ENCODE measurements around the gene GPR78. TPM values are rescaled to one million over a fixed set of nuclear protein-coding genes. Genes with fewer than 3 reads are reported as not detected.

The GPR78 gene
- total and polyA plus RNA-seq, 2 of the 13 experiments (the other 11 are each of a cell fraction or from before 2014, with no cell fraction given): 0.01 to 0.07 TPM

DNA sequence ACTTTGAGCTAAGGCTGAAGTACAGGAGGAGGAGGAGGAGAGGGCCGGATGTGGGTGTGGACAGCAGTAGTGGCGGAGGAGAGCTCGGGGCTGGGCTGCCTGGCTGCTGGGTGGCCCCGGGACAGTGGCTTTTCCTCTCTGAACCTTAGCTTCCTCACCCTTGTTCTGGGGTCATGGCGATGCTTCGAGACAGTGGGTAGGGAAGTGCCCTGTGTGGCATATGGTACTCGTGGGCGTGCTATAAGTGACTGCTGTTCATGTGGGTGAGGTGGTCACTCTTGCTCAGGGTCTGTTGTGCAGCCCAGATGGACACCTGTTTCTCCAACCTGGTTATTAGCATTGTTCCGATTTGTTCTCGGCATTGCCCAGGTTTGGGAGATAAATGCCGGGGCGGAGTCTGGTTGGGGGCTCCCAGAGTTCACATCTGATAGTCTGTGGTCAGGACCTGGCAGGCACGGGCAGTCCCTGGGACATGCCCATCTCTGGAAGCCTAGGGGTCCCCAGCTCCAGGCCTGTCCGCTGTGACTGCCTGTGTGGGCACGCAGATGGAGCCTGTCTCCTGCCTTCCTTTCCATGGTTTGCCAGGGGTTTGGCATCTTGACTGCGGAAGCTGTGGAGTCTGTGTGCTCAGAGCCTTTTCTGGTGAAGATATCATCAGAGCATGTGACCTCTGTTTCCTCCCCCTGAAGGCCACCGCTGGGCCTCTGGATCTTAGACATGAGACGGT is 7.4 kb downstream of the GPR78 start:
- ATAC-seq (no peak), DNase-seq (ENCODE audit: low spot score) (no peak), FAIRE-seq (no peak)
- H3K27ac ChIP-seq (ENCODE audit: extremely low read length, insufficient read depth, low read length): no peak overlapping the region
- ChIA-PET POLR2A (no interaction called here), CTCF (ENCODE audit: low intra/inter-chr PET ratio, low total read pairs) (no interaction called here)
- 21% methylated on average over 7 of the region's 18 CpGs for WGBS (ENCODE audit: low lambda C conversion rate)
- no peak for TF ChIP-seq MTF1 (CRISPR knock-in tag; IDR thresholded peaks at IDR 0.05)
- TF ChIP-seq KMT2B (CRISPR knock-in tag; IDR thresholded peaks at IDR 0.05): no peak
- TF ChIP-seq GATA4 (IDR thresholded peaks at IDR 0.05; ENCODE audit: borderline replicate concordance, low read depth): no peak
- TF ChIP-seq ZNF576 (CRISPR knock-in tag; IDR thresholded peaks at IDR 0.05): no peak
- no peak for TF ChIP-seq NFIB (CRISPR knock-in tag; IDR thresholded peaks at IDR 0.05; ENCODE audit: borderline replicate concordance)
- no peak for TF ChIP-seq ETV6 (CRISPR knock-in tag; conservative IDR thresholded peaks at IDR 0.05)
- TF ChIP-seq FOXP1 (IDR thresholded peaks at IDR 0.05): no peak
- TF ChIP-seq FOXP1 (CRISPR knock-in tag; IDR thresholded peaks at IDR 0.05): no peak
- TF ChIP-seq, protein P1, sequence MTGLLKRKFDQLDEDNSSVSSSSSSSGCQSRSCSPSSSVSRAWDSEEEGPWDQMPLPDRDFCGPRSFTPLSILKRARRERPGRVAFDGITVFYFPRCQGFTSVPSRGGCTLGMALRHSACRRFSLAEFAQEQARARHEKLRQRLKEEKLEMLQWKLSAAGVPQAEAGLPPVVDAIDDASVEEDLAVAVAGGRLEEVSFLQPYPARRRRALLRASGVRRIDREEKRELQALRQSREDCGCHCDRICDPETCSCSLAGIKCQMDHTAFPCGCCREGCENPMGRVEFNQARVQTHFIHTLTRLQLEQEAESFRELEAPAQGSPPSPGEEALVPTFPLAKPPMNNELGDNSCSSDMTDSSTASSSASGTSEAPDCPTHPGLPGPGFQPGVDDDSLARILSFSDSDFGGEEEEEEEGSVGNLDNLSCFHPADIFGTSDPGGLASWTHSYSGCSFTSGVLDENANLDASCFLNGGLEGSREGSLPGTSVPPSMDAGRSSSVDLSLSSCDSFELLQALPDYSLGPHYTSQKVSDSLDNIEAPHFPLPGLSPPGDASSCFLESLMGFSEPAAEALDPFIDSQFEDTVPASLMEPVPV (CRISPR knock-in tag; IDR thresholded peaks at IDR 0.05): no peak
- TF ChIP-seq ZFP1 (CRISPR knock-in tag; IDR thresholded peaks at IDR 0.05): no peak
- TF ChIP-seq HDAC1 (CRISPR knock-in tag; IDR thresholded peaks at IDR 0.05): no peak
- TF ChIP-seq ZNF646 (CRISPR knock-in tag; IDR thresholded peaks at IDR 0.05): no peak
- TF ChIP-seq TOPORS (CRISPR knock-in tag; IDR thresholded peaks at IDR 0.05): no peak
- TF ChIP-seq ZNF83 (CRISPR knock-in tag; IDR thresholded peaks at IDR 0.05; ENCODE audit: borderline replicate concordance): no peak
- TF ChIP-seq ZNF780A (CRISPR knock-in tag; IDR thresholded peaks at IDR 0.05): no peak
- TF ChIP-seq ZNF12 (CRISPR knock-in tag; IDR thresholded peaks at IDR 0.05): no peak
- TF ChIP-seq, protein P2, sequence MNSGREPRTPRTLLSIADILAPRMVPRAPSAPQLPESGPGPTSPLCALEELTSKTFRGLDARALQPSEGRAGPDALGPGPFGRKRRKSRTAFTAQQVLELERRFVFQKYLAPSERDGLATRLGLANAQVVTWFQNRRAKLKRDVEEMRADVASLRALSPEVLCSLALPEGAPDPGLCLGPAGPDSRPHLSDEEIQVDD (CRISPR knock-in tag; IDR thresholded peaks at IDR 0.05; ENCODE audit: borderline replicate concordance): no peak
- H3K9ac ChIP-seq (ENCODE audit: insufficient read depth, low read depth, low read length): no peak overlapping the region
- intact Hi-C loops (cut with micrococcal nuclease; ENCODE audit: unreplicated experiment) (loop anchor here (2.0 kb wide), 1 partner anchor 119 kb away; no protein-coding TSS in a partner anchor), in situ Hi-C loops (cut with HindIII; ENCODE audit: extremely low pct_ligation_motif_present, low pct_unique_long_range_greater_than_20kb) (no loop called here)
- no peak overlapping the region for H3K4me2 ChIP-seq (ENCODE audit: low read depth, low read length)
- H3K79me2 ChIP-seq (ENCODE audit: insufficient read depth, low read length): no peaks in the 10 kb centered on the region
- no TSS peak for BruUV-seq (replicated peaks)
- H3K36me3 ChIP-seq (replicated peaks in 1 of 2; ENCODE audit: control insufficient read depth in 1 of 2, insufficient read depth in 2 of 2, low read length in 2 of 2): no peaks in the 10 kb centered on the region
- no peaks in the 10 kb centered on the region for H4K20me1 ChIP-seq (ENCODE audit: insufficient read depth, low read length)
- no peak overlapping the region for H3K4me3 ChIP-seq (replicated peaks in 1 of 3; ENCODE audit: insufficient read depth in 1 of 3, low read depth in 2 of 3, low read length in 3 of 3)
- 0 out of 2 replicates have a peak, but pooled peaks cover 5% of the 10 kb centered on the region for H3K4me1 ChIP-seq (ENCODE audit: insufficient read depth, low read length)
- H3K9me3 ChIP-seq (ENCODE audit: low read length): no peaks in the 10 kb centered on the region
- peaks cover 14 to 52% of the 10 kb centered on the region in 2 experiments for H3K27me3 ChIP-seq (ENCODE audit: control insufficient read depth in 1 of 2, insufficient read depth in 2 of 2, low read length in 2 of 2)
- H2AFZ ChIP-seq (ENCODE audit: low read length): no peak overlapping the region
